Kidney epithelial cell (primary cell): Measurements from ENCODE around the gene DYNC1I1. TPM values are rescaled to one million over a fixed set of nuclear protein-coding genes. Genes with fewer than 3 reads are reported as not detected.

Experiments used
- DNase-seq: peaks from one replicate; pipeline ENCODE4 v3.0.0-alpha.2; 2010; ENCODE audit warnings: low read depth
- H3K27me3 ChIP-seq: 2 replicates; pipeline ENCODE4 v1.6.0; 2011; ENCODE audit warnings: low read length; ENCODE audit not compliant: control insufficient read depth, insufficient read depth
- H3K36me3 ChIP-seq: 2 replicates; pipeline ENCODE4 v1.5.1; 2011; ENCODE audit warnings: low read length; ENCODE audit not compliant: control insufficient read depth, insufficient read depth
- H3K4me3 ChIP-seq: 2 replicates; pipeline ENCODE4 v1.5.1; 2011; ENCODE audit warnings: low read depth, mild to moderate bottlenecking, control low read depth, low read length
- CTCF ChIP-seq: IDR thresholded peaks from 2 replicates; pipeline ENCODE4 v1.5.1; 2011; ENCODE audit warnings: mild to moderate bottlenecking, moderate library complexity, low read length, control low read depth, inconsistent platforms; ENCODE audit not compliant: insufficient read depth, poor library complexity, severe bottlenecking
- total RNA-seq: library from RNA; depleted of rRNA; stranded (reverse); fragments of >200 nt; gene quantifications from 2 replicates; pipeline ENCODE4 v1.2.3, GENCODE V29; 2015

Gene DYNC1I1
- total RNA-seq, 1 donor from 2014 or later, result 0.08 TPM

GRCh38 chr7:95960706-95961244 is 188.4 kb downstream of the DYNC1I1 start:
- no peaks in the 10 kb centered on the region for H3K27me3 ChIP-seq
- H3K4me3 ChIP-seq, result no peak overlapping the region
- no peaks in the 10 kb centered on the region for H3K36me3 ChIP-seq
- TF ChIP-seq CTCF, result no peak
- no peak for DNase-seq

- no peak for TF ChIP-seq CTCF
- DNase-seq, result no peak
- Histone ChIP-seq H3K36me3 (no peaks in the 10 kb centered on the region), H3K4me3 (no peak overlapping the region), H3K27me3 (no peaks in the 10 kb centered on the region)
These were observed 191.2 kb downstream of the DYNC1I1 start for GRCh38 chr7:95963446-95963990.

GRCh38 chr7:95971716-95972115 is 199.4 kb downstream of the DYNC1I1 start:
- H3K4me3 ChIP-seq, result no peak overlapping the region
- H3K27me3 ChIP-seq, result no peaks in the 10 kb centered on the region
- no peak for DNase-seq
- TF ChIP-seq CTCF, result no peak
- no peaks in the 10 kb centered on the region for H3K36me3 ChIP-seq

GRCh38 chr7:95972523-95972922 is 200.2 kb downstream of the DYNC1I1 start:
- H3K4me3 ChIP-seq, result no peak overlapping the region
- no peaks in the 10 kb centered on the region for H3K27me3 ChIP-seq
- H3K36me3 ChIP-seq, result no peaks in the 10 kb centered on the region
- DNase-seq, result no peak
- no peak for TF ChIP-seq CTCF

- Histone ChIP-seq H3K27me3 (no peaks in the 10 kb centered on the region), H3K4me3 (no peak overlapping the region), H3K36me3 (no peaks in the 10 kb centered on the region)
- TF ChIP-seq CTCF, result no peak
- no peak for DNase-seq
These were observed 201.8 kb downstream of the DYNC1I1 start for GRCh38 chr7:95974108-95974507.
